GM12892 (cell line): Measurements from ENCODE around the gene PALLD.

Source experiments
- POLR2A ChIP-seq: IDR thresholded peaks from 2 replicates; pipeline ENCODE4 v1.6.1; 2011; ENCODE audit warnings: low read depth, low read length, control low read depth
- POLR2AphosphoS5 ChIP-seq: IDR thresholded peaks from 2 replicates; pipeline ENCODE4 v1.6.1; 2011; ENCODE audit warnings: low read depth, low read length, control low read depth
- TAF1 ChIP-seq: IDR thresholded peaks from 2 replicates; pipeline ENCODE4 v1.6.1; 2011; ENCODE audit warnings: low read depth, mild to moderate bottlenecking, control low read depth, low read length, borderline replicate concordance

- TF ChIP-seq POLR2AphosphoS5, result no peak
- no peak for TF ChIP-seq POLR2A
- TF ChIP-seq TAF1, result no peak
Measured at GRCh38 chr4:168691631-168692369, 194.9 kb downstream of the PALLD start.
